ENCODE measurements around the gene GYG1.

- TF ChIP-seq CTCF (IDR thresholded peaks at IDR 0.05) (peak; percentile 49 to 60 (median 55)), POLR2A (IDR thresholded peaks at IDR 0.05) (no peak)
Measured at GRCh38 chr3:148955544-148956346, 35.6 kb upstream of the GYG1 start.

Measured in tibial nerve (tissue), 3 donors.